Measurements from ENCODE around the gene PAQR8.

GRCh38 chr6:52403627-52404026, 41.7 kb downstream of the PAQR8 start:
- no peak for TF ChIP-seq POLR2A (IDR thresholded peaks at IDR 0.05)
- no peak for TF ChIP-seq CTCF (IDR thresholded peaks at IDR 0.05)
- TF ChIP-seq EP300 (IDR thresholded peaks at IDR 0.05) = no peak
